ENCODE results near the gene MS4A10. TPM values are rescaled to one million over a fixed set of nuclear protein-coding genes. Genes with fewer than 3 reads are reported as not detected.

Gene MS4A10
- total and polyA plus RNA-seq, 7 donors, result not detected

- intact Hi-C loops (cut with DNase I), result no loop called here
- no peaks in the 10 kb centered on the region for H3K27me3 ChIP-seq
Observed at GRCh38 chr11:60744114-60744513, 41.0 kb upstream of the MS4A10 start.

GRCh38 chr11:60747359-60747873 is 37.7 kb upstream of the MS4A10 start:
- Histone ChIP-seq H3K9me3 (no peaks in the 10 kb centered on the region), H3K4me3 (no peak overlapping the region), H3K4me1 (no peaks in the 10 kb centered on the region), H3K36me3 (no peaks in the 10 kb centered on the region), H3K27ac (no peak overlapping the region), H3K27me3 (peaks cover 0 to 12% (median 4%) of the 10 kb centered on the region in 3 donors)
- TF ChIP-seq EP300 (IDR thresholded peaks at IDR 0.05) (no peak), CTCF (IDR thresholded peaks at IDR 0.05) (no peak), POLR2A (IDR thresholded peaks at IDR 0.05) (no peak), POLR2AphosphoS5 (IDR thresholded peaks at IDR 0.05) (no peak)
- DNase-seq, result no peak
- 94 to 95% methylated on average over 14 of the region's 14 CpGs for WGBS, 2 donors
- intact Hi-C loops (cut with DNase I), result no loop called here

More at GRCh38 chr11:60744114-60744513, 41.0 kb upstream of the MS4A10 start:
- Histone ChIP-seq H3K27ac (no peak overlapping the region), H3K4me3 (no peak overlapping the region), H3K4me1 (no peaks in the 10 kb centered on the region), H3K36me3 (no peaks in the 10 kb centered on the region), H3K9me3 (no peaks in the 10 kb centered on the region)
- WGBS, 2 donors, result 74 to 94% methylated on average over 5 of the region's 5 CpGs
- TF ChIP-seq EP300 (IDR thresholded peaks at IDR 0.05) (no peak), POLR2A (IDR thresholded peaks at IDR 0.05) (no peak)
- no peak for DNase-seq

- TF ChIP-seq POLR2AphosphoS5 (IDR thresholded peaks at IDR 0.05), result no peak
- TF ChIP-seq POLR2A (IDR thresholded peaks at IDR 0.05), result no peak
- no peak for TF ChIP-seq EP300 (IDR thresholded peaks at IDR 0.05)
- TF ChIP-seq CTCF (IDR thresholded peaks at IDR 0.05), result no peak
- intact Hi-C loops (cut with DNase I), result no loop called here
- no peak for DNase-seq
- Histone ChIP-seq H3K4me1 (no peaks in the 10 kb centered on the region), H3K9me3 (no peaks in the 10 kb centered on the region), H3K4me3 (no peak overlapping the region), H3K27ac (no peak overlapping the region), H3K27me3 (peaks cover 0 to 15% (median 4%) of the 10 kb centered on the region in 3 donors), H3K36me3 (no peaks in the 10 kb centered on the region)
- 90 to 92% methylated on average over 17 of the region's 17 CpGs for WGBS, 2 donors
Observed at GRCh38 chr11:60748225-60748624, 36.9 kb upstream of the MS4A10 start.

GRCh38 chr11:60748821-60749220 is 36.3 kb upstream of the MS4A10 start:
- no peaks in the 10 kb centered on the region for H3K9me3 ChIP-seq

GRCh38 chr11:60750911-60751310 is 34.2 kb upstream of the MS4A10 start:
- no peak for DNase-seq
- Histone ChIP-seq H3K36me3 (no peaks in the 10 kb centered on the region), H3K27ac (no peak overlapping the region), H3K9me3 (no peaks in the 10 kb centered on the region), H3K4me1 (no peaks in the 10 kb centered on the region), H3K27me3 (peaks cover 0 to 15% (median 4%) of the 10 kb centered on the region in 3 donors), H3K4me3 (no peak overlapping the region)
- TF ChIP-seq EP300 (IDR thresholded peaks at IDR 0.05) (no peak), POLR2AphosphoS5 (IDR thresholded peaks at IDR 0.05) (no peak), POLR2A (IDR thresholded peaks at IDR 0.05) (no peak), CTCF (IDR thresholded peaks at IDR 0.05) (no peak)
- 81 to 83% methylated on average over 3 of the region's 3 CpGs for WGBS, 2 donors
- intact Hi-C loops (cut with DNase I), result no loop called here

More at GRCh38 chr11:60748821-60749220, 36.3 kb upstream of the MS4A10 start:
- 78 to 85% methylated on average over 8 of the region's 8 CpGs for WGBS, 2 donors
- Histone ChIP-seq H3K4me1 (no peaks in the 10 kb centered on the region), H3K36me3 (no peaks in the 10 kb centered on the region), H3K27ac (no peak overlapping the region), H3K4me3 (no peak overlapping the region), H3K27me3 (peaks cover 0 to 15% (median 4%) of the 10 kb centered on the region in 3 donors)
- TF ChIP-seq EP300 (IDR thresholded peaks at IDR 0.05) (no peak), POLR2A (IDR thresholded peaks at IDR 0.05) (no peak), POLR2AphosphoS5 (IDR thresholded peaks at IDR 0.05) (no peak), CTCF (IDR thresholded peaks at IDR 0.05) (no peak)
- DNase-seq, result no peak
- intact Hi-C loops (cut with DNase I), result no loop called here

Measured in sigmoid colon (tissue), 7 donors.